Stomach smooth muscle (tissue), 2 donors: ENCODE results near the gene SLC27A4.

ENCODE experiments used
- H3K27ac ChIP-seq: one replicate; pipeline ENCODE4 v1.7.0; 2013; ENCODE audit warnings: mild to moderate bottlenecking, low read length, inconsistent platforms
- H3K27me3 ChIP-seq, 2 donors: one replicate each; pipeline ENCODE4 v1.7.0; 2013; ENCODE audit warnings: low read length in 2 of 2; ENCODE audit not compliant: insufficient read depth in 2 of 2, control insufficient read depth in 1 of 2
- H3K36me3 ChIP-seq, 2 donors: one replicate each; pipeline ENCODE4 v1.7.0; 2013; ENCODE audit warnings: low read length in 2 of 2; ENCODE audit not compliant: control insufficient read depth in 2 of 2, insufficient read depth in 2 of 2
- H3K4me1 ChIP-seq: one replicate; pipeline ENCODE4 v1.7.0; 2013; ENCODE audit warnings: low read length; ENCODE audit not compliant: control insufficient read depth, insufficient read depth
- H3K4me3 ChIP-seq, 2 donors: one replicate each; pipeline ENCODE4 v1.7.0; 2013; ENCODE audit warnings: low read length in 2 of 2
- H3K9ac ChIP-seq, 2 donors: one replicate each; pipeline ENCODE4 v1.7.0; 2013; ENCODE audit warnings: low read length in 2 of 2, mild to moderate bottlenecking in 1 of 2
- H3K9me3 ChIP-seq, 2 donors: one replicate each; pipeline ENCODE4 v1.7.0; 2013; ENCODE audit warnings: low read length in 2 of 2; ENCODE audit not compliant: control insufficient read depth in 2 of 2
- donor health status: healthy.
- donor health status: Pancreatic carcinoma.

SLC27A4 gene

GRCh38 chr9:128309551-128309950 is 30.8 kb upstream of the SLC27A4 start:
- H3K9ac ChIP-seq = no peak overlapping the region
- H3K36me3 ChIP-seq = peaks cover 20 to 30% of the 10 kb centered on the region in 2 donors
- H3K27ac ChIP-seq = no peak overlapping the region

DNA sequence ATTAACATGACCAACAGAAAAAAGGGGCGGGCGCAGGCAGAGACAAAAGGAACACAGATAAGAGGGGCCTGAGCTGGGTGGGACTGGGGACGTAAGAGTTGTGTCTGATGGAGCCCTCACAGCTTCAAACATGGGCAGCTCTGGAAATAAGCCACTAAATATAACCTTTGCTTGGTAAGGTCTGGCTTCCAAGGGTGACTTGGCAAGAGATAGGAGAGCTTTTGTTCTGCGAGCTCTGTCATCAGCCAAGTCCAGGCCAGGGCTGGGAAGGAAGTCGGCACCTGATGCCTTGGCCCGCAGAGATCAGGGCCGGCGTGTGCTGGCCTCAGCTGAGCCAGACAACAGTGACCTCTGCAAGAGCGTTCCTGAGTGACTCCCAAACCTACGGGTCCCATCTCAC is 29.9 kb upstream of the SLC27A4 start:
- Histone ChIP-seq H3K27ac (no peak overlapping the region), H3K4me3 (no peak overlapping the region), H3K36me3 (peaks cover 23 to 39% of the 10 kb centered on the region in 2 donors), H3K27me3 (no peaks in the 10 kb centered on the region), H3K9ac (no peak overlapping the region), H3K9me3 (no peaks in the 10 kb centered on the region), H3K4me1 (no peaks in the 10 kb centered on the region)

More at GRCh38 chr9:128309551-128309950, 30.8 kb upstream of the SLC27A4 start:
- no peaks in the 10 kb centered on the region for H3K27me3 ChIP-seq
- H3K9me3 ChIP-seq = no peaks in the 10 kb centered on the region
- no peaks in the 10 kb centered on the region for H3K4me1 ChIP-seq
- no peak overlapping the region for H3K4me3 ChIP-seq

DNA sequence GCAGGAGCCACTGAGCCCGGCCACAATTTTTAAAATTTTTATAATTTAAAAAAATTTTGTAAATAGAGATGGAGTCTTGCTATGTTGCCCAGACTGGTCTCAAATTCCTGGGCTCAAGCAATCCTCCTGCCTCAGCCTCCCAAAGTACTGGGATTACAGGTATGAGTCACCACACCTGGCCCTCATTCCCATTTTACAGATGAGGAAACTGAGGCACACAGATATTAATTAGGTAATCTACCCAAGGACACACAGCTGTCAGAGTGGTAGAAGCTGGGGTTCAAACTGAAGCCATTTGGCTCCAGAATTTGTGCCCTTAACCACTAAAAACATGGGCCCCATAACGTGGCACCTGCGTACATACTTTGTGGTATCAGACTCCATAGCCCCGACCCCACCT is 25.6 kb upstream of the SLC27A4 start:
- H3K27me3 ChIP-seq = no peaks in the 10 kb centered on the region
- no peak overlapping the region for H3K27ac ChIP-seq
- H3K4me3 ChIP-seq = no peak overlapping the region
- peaks cover 37 to 45% of the 10 kb centered on the region in 2 donors for H3K36me3 ChIP-seq
- no peaks in the 10 kb centered on the region for H3K9me3 ChIP-seq
- no peaks in the 10 kb centered on the region for H3K4me1 ChIP-seq
- H3K9ac ChIP-seq = no peak overlapping the region

GRCh38 chr9:128316421-128316820 is 23.9 kb upstream of the SLC27A4 start:
- no peak overlapping the region for H3K4me3 ChIP-seq
- no peaks in the 10 kb centered on the region for H3K27me3 ChIP-seq
- peaks cover under 1% of the 10 kb centered on the region for H3K4me1 ChIP-seq
- no peak overlapping the region for H3K9ac ChIP-seq
- no peak overlapping the region for H3K27ac ChIP-seq
- no peaks in the 10 kb centered on the region for H3K9me3 ChIP-seq
- H3K36me3 ChIP-seq = peaks cover 24 to 30% of the 10 kb centered on the region in 2 donors

DNA sequence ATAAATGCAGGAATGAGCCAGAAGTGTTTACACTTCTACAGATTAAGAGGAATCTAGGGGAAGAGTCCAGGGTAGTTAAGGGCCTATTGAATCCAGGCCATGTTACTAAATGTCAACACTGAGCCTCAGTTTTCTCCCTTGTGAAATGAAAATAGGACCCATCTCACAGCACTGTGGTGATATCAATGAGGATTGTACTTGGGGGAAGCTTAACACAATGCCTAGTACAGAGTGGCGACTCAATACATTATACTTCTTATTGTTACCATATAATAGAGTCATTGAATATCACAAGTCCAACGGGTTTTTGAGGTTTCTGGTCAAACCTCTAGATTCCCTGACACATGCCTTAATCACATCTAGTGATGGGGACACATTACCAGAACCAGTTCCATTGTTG is 22.7 kb upstream of the SLC27A4 start:
- Histone ChIP-seq H3K27me3 (no peaks in the 10 kb centered on the region), H3K36me3 (peaks cover 22 to 29% of the 10 kb centered on the region in 2 donors), H3K4me1 (peaks cover 5% of the 10 kb centered on the region), H3K9ac (no peak overlapping the region), H3K27ac (no peak overlapping the region), H3K4me3 (no peak overlapping the region), H3K9me3 (no peaks in the 10 kb centered on the region)

GRCh38 chr9:128321343-128321742 is 19.0 kb upstream of the SLC27A4 start:
- Histone ChIP-seq H3K27ac (no peak overlapping the region), H3K9ac (no peak overlapping the region), H3K9me3 (no peaks in the 10 kb centered on the region), H3K4me3 (peak overlapping the region; percentile 98), H3K4me1 (peaks cover 25% of the 10 kb centered on the region), H3K36me3 (peaks cover 23 to 30% of the 10 kb centered on the region in 2 donors), H3K27me3 (no peaks in the 10 kb centered on the region)

GRCh38 chr9:128321879-128322403 is 18.4 kb upstream of the SLC27A4 start:
- peak overlapping the region; percentile 87 for H3K27ac ChIP-seq
- peak overlapping the region; percentile 76 to 98 for H3K9ac ChIP-seq
- H3K4me3 ChIP-seq = peak overlapping the region; percentile 98
- no peaks in the 10 kb centered on the region for H3K27me3 ChIP-seq
- peaks cover 25% of the 10 kb centered on the region for H3K4me1 ChIP-seq
- no peaks in the 10 kb centered on the region for H3K9me3 ChIP-seq
- H3K36me3 ChIP-seq = peaks cover 17 to 24% of the 10 kb centered on the region in 2 donors

- Histone ChIP-seq H3K9ac (peak within 1 kb of the TSS; percentile 76 to 98), H3K9me3 (no peaks in the 10 kb centered on the region), H3K4me1 (peaks cover 25% of the 10 kb centered on the region), H3K27me3 (no peaks in the 10 kb centered on the region), H3K27ac (peak within 1 kb of the TSS; percentile 87), H3K4me3 (peak within 1 kb of the TSS; percentile 98), H3K36me3 (peaks cover 15 to 17% of the 10 kb centered on the region in 2 donors)
These were observed 17.7 kb upstream of the SLC27A4 start, which contains the start of the genes COQ4 and TRUB2 for GRCh38 chr9:128322404-128323211. Gene COQ4, plus strand, starts transcription at chr9:128322839. Its CDS starts 20 bp downstream, at chr9:128322859. Gene TRUB2, minus strand, starts transcription at chr9:128322447. Its CDS starts 39 bp downstream, at chr9:128322408.

GRCh38 chr9:128323212-128323730 is 17.1 kb upstream of the SLC27A4 start:
- Histone ChIP-seq H3K36me3 (peaks cover 16 to 21% of the 10 kb centered on the region in 2 donors), H3K4me1 (peaks cover 25% of the 10 kb centered on the region), H3K9ac (peak overlapping the region; percentile 76 to 98)

GRCh38 chr9:128323791-128324190 is 16.5 kb upstream of the SLC27A4 start:
- Histone ChIP-seq H3K4me1 (peaks cover 25% of the 10 kb centered on the region), H3K9me3 (no peaks in the 10 kb centered on the region), H3K36me3 (peaks cover 20 to 26% of the 10 kb centered on the region in 2 donors), H3K4me3 (peak overlapping the region; percentile 98), H3K27ac (no peak overlapping the region), H3K27me3 (no peaks in the 10 kb centered on the region), H3K9ac (peak overlapping the region in 1 of 2 donors; percentile 76)

More at GRCh38 chr9:128323212-128323730, 17.1 kb upstream of the SLC27A4 start:
- Histone ChIP-seq H3K27me3 (no peaks in the 10 kb centered on the region), H3K4me3 (peak overlapping the region; percentile 98), H3K9me3 (no peaks in the 10 kb centered on the region), H3K27ac (peak overlapping the region; percentile 87)
